B cell (primary cell): ENCODE measurements around the gene C10orf53.

Experiments used
- CTCF ChIP-seq: fragments of 200-600 bp; IDR thresholded peaks from one replicate; pipeline ENCODE4 v1.8.0; 2022; ENCODE audit warnings: antibody characterized with exemption, mild to moderate bottlenecking
- EZH2 ChIP-seq: IDR thresholded peaks from 2 replicates; pipeline ENCODE4 v1.6.1; 2012; ENCODE audit warnings: borderline replicate concordance, low read depth, mild to moderate bottlenecking, moderate library complexity, low read length; ENCODE audit not compliant: insufficient read depth, poor library complexity, severe bottlenecking

- TF ChIP-seq CTCF = no peak
- TF ChIP-seq EZH2 = no peak
Observed at GRCh38 chr10:49632406-49633317, 46.8 kb upstream of the C10orf53 start.
